A673 (cell line): ENCODE measurements around the gene FSTL4.

Experiments
- EZH2 ChIP-seq: fragments of 200-600 bp; sonication (generic); IDR thresholded peaks from 2 replicates; pipeline ENCODE4 v1.6.1; 2017; ENCODE audit warnings: borderline replicate concordance, low read depth, mild to moderate bottlenecking, mixed read lengths, antibody characterized with exemption, low read length; ENCODE audit not compliant: poor library complexity, severe bottlenecking
- TF ChIP-seq, protein P1 (sequence below): fragments of 300-800, 200-600 bp; sonication (generic); conservative IDR thresholded peaks from 2 replicates; pipeline ENCODE4 v1.5.1; 2017; ENCODE audit warnings: low read depth, mild to moderate bottlenecking, antibody characterized with exemption, low read length, moderate library complexity, mixed read lengths

DNA sequence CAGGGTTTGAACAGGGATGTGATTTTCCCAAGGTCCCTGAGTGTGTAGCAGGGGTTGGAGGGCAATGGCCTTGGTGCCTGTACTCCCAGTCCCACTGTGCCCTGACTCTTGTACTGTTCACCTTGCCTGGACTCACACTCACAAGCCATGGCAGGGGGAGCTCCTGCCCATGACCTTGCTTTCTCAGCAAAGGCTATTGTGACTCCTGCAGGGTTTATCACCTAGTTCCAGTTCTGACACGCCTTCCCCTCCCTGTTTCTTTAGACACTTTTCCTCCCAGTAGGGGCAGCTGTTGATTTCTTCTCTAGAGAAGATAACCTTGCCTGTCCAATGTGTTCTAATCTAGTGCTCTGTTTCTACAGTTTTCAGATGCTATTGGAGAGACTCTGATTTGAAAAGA, 139.5 kb downstream of the FSTL4 start:
- TF ChIP-seq, protein P1, sequence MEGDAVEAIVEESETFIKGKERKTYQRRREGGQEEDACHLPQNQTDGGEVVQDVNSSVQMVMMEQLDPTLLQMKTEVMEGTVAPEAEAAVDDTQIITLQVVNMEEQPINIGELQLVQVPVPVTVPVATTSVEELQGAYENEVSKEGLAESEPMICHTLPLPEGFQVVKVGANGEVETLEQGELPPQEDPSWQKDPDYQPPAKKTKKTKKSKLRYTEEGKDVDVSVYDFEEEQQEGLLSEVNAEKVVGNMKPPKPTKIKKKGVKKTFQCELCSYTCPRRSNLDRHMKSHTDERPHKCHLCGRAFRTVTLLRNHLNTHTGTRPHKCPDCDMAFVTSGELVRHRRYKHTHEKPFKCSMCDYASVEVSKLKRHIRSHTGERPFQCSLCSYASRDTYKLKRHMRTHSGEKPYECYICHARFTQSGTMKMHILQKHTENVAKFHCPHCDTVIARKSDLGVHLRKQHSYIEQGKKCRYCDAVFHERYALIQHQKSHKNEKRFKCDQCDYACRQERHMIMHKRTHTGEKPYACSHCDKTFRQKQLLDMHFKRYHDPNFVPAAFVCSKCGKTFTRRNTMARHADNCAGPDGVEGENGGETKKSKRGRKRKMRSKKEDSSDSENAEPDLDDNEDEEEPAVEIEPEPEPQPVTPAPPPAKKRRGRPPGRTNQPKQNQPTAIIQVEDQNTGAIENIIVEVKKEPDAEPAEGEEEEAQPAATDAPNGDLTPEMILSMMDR: no peak
- no peak for TF ChIP-seq EZH2
